HepG2 (cell line): ENCODE measurements around the gene EYA2. TPM values are rescaled to one million over a fixed set of nuclear protein-coding genes. Genes with fewer than 3 reads are reported as not detected.

ENCODE experiments used
- ATAC-seq: fragments of 200-7000 bp; cut with Tn5 transposase; 3 replicates; pipeline ENCODE4 v1.9.1; 2020; ENCODE audit warnings: mild to moderate bottlenecking, moderate library complexity
- BruUV-seq: library from RNA; stranded (reverse); fragments of 400-500 nt; replicated peaks from 2 replicates; lab custom pipeline; 2021; lab: Mats Ljungman, UMichigan
- CTCF ChIA-PET: fragments of 300-600 bp; formaldehyde crosslinking; extraction: SDS; loops from one replicate; lab custom pipeline; 2021; ENCODE audit warnings: low total read pairs, inconsistent platforms, low intra/inter-chr PET ratio; lab: Yijun Ruan, JAX
- POLR2A ChIA-PET: fragments of 350-600 bp; sonication (Branson Sonifier 250); formaldehyde crosslinking; loops from one replicate; lab custom pipeline; 2020; ENCODE audit warnings: antibody characterized with exemption, inconsistent platforms; lab: Yijun Ruan, JAX
- DNase-seq: peaks from one replicate; pipeline ENCODE4 v3.0.0-alpha.2; 2015; ENCODE audit warnings: low spot score
- FAIRE-seq: peaks from 3 replicates; lab custom pipeline; 2011; peaks lifted over from hg19 to GRCh38; lab: Jason Lieb, UNC
- H2AFZ ChIP-seq: one replicate; pipeline ENCODE4 v1.6.1; 2011; ENCODE audit warnings: low read length, inconsistent platforms
- H3K27ac ChIP-seq: fragments of 300-600 bp; 3 replicates; pipeline ENCODE4 v1.8.0; 2011; ENCODE audit warnings: mixed run types, mild to moderate bottlenecking, mixed read lengths, low read length, inconsistent platforms; ENCODE audit not compliant: insufficient read depth; ENCODE audit errors: extremely low read length
- H3K27me3 ChIP-seq, 2 experiments: fragments of 200-600 bp in 1 of 2; 2 replicates in 1 of 2; 3 replicates in 1 of 2; pipeline versions ENCODE4 v1.6.0 to v1.8.0; 2011; ENCODE audit warnings: low read length in 2 of 2, mild to moderate bottlenecking in 2 of 2, moderate library complexity in 2 of 2, inconsistent platforms in 1 of 2; ENCODE audit not compliant: insufficient read depth in 2 of 2, control insufficient read depth in 1 of 2
- H3K36me3 ChIP-seq, 2 experiments: fragments of 200-600 bp in 1 of 2; replicated peaks in 1 of 2; 2 replicates in 1 of 2; 3 replicates in 1 of 2; pipeline versions ENCODE4 v1.5.1 to v1.8.0; 2011; ENCODE audit warnings: low read length in 2 of 2, inconsistent platforms in 1 of 2; ENCODE audit not compliant: insufficient read depth in 2 of 2, control insufficient read depth in 1 of 2
- H3K4me1 ChIP-seq: 2 replicates; pipeline ENCODE4 v1.5.1; 2012; ENCODE audit warnings: low read length, inconsistent platforms; ENCODE audit not compliant: insufficient read depth
- H3K4me2 ChIP-seq: 2 replicates; pipeline ENCODE4 v1.6.0; 2011; ENCODE audit warnings: low read depth, low read length, inconsistent platforms
- H3K4me3 ChIP-seq, 3 experiments: fragments of 200-600 bp in 1 of 3; sonication (generic), shearing (Covaris generic) in 1 of 3; replicated peaks in 1 of 3; 2 replicates each; pipeline ENCODE4 v1.5.1; 2011 to 2016; ENCODE audit warnings: low read length in 3 of 3, inconsistent platforms in 2 of 3, low read depth in 2 of 3, mild to moderate bottlenecking in 2 of 3, control low read depth in 1 of 3, mixed read lengths in 1 of 3; ENCODE audit not compliant: insufficient read depth in 1 of 3
- H3K79me2 ChIP-seq: one replicate; pipeline ENCODE4 v1.6.1; 2011; ENCODE audit warnings: low read length, inconsistent platforms; ENCODE audit not compliant: insufficient read depth
- H3K9ac ChIP-seq: 2 replicates; pipeline ENCODE4 v1.6.0; 2011; ENCODE audit warnings: mild to moderate bottlenecking, low read depth, low read length, inconsistent platforms; ENCODE audit not compliant: insufficient read depth
- H3K9me3 ChIP-seq: 2 replicates; pipeline ENCODE4 v1.5.1; 2012; ENCODE audit warnings: mild to moderate bottlenecking, low read length
- H4K20me1 ChIP-seq: 2 replicates; pipeline ENCODE4 v1.6.0; 2011; ENCODE audit warnings: inconsistent platforms, mild to moderate bottlenecking, low read length, moderate library complexity; ENCODE audit not compliant: insufficient read depth
- ARID2 ChIP-seq: sonication (generic); formaldehyde crosslinking; IDR thresholded peaks from 2 replicates; pipeline ENCODE4 v1.8.1; 2022; ENCODE audit warnings: mild to moderate bottlenecking, missing genetic modification reagents, borderline replicate concordance
- ETV5 ChIP-seq: IDR thresholded peaks from 2 replicates; pipeline ENCODE4 v1.6.1; 2018; ENCODE audit warnings: missing biosample characterization, missing genetic modification reagents, inconsistent platforms, borderline replicate concordance
- MXD4 ChIP-seq: IDR thresholded peaks from 2 replicates; pipeline ENCODE4 v1.6.1; 2016; ENCODE audit warnings: mild to moderate bottlenecking, missing biosample characterization, missing genetic modification reagents
- RBM22 ChIP-seq: fragments of 200-400 bp; formaldehyde crosslinking; optimal IDR thresholded peaks from 2 replicates; pipeline ENCODE3; 2017; ENCODE audit warnings: mild to moderate bottlenecking, low read length, moderate library complexity
- RCOR2 ChIP-seq: IDR thresholded peaks from 2 replicates; pipeline ENCODE4 v1.6.1; 2016; ENCODE audit warnings: missing biosample characterization, missing genetic modification reagents
- SCMH1 ChIP-seq: sonication (generic); formaldehyde crosslinking; IDR thresholded peaks from 2 replicates; pipeline ENCODE4 v1.9.0; 2021; ENCODE audit warnings: missing genetic modification reagents, mild to moderate bottlenecking, borderline replicate concordance
- SOX6 ChIP-seq, 2 experiments: fragments of 450-650 bp in 1 of 2; sonication (generic) in 1 of 2; formaldehyde crosslinking in 1 of 2; IDR thresholded peaks; 2 replicates each; pipeline versions ENCODE4 v1.4.0 to v1.6.1; 2017 to 2020; ENCODE audit warnings: antibody characterized with exemption in 1 of 2, mild to moderate bottlenecking in 1 of 2, missing genetic modification reagents in 1 of 2
- THAP11 ChIP-seq: IDR thresholded peaks from 2 replicates; pipeline ENCODE4 v1.6.1; 2016; ENCODE audit warnings: missing biosample characterization, missing genetic modification reagents
- ZBTB38 ChIP-seq: sonication (generic); formaldehyde crosslinking; IDR thresholded peaks from 2 replicates; pipeline ENCODE4 v1.5.1; 2020; ENCODE audit warnings: mild to moderate bottlenecking, missing genetic modification reagents
- ZNF251 ChIP-seq: sonication (generic); formaldehyde crosslinking; IDR thresholded peaks from 2 replicates; pipeline ENCODE4 v1.9.0; 2021; ENCODE audit warnings: mild to moderate bottlenecking, missing genetic modification reagents
- ZNF446 ChIP-seq: sonication (generic); formaldehyde crosslinking; IDR thresholded peaks from 2 replicates; pipeline ENCODE4 v1.5.0; 2020; ENCODE audit warnings: mild to moderate bottlenecking, missing genetic modification reagents
- ZNF552 ChIP-seq: sonication (generic); formaldehyde crosslinking; IDR thresholded peaks from 2 replicates; pipeline ENCODE4 v1.9.0; 2022; ENCODE audit warnings: missing genetic modification reagents, mild to moderate bottlenecking, borderline replicate concordance
- WGBS: methylation state at CpG from one replicate; pipeline ENCODE4 v1.1.6; 2017; ENCODE audit warnings: low lambda C conversion rate; 5-methylcytosine and 5-hydroxymethylcytosine counted together
- in situ Hi-C: cut with HindIII; loops from 2 replicates; pipeline ENCODE4 v1.10.0; 2017; ENCODE audit warnings: low pct_unique_long_range_greater_than_20kb; ENCODE audit not compliant: extremely low pct_ligation_motif_present
- intact Hi-C: fragments of 100-400 bp; cut with micrococcal nuclease; formaldehyde crosslinking; loops from one replicate; pipeline ENCODE4 v1.10.0; 2022; ENCODE audit not compliant: unreplicated experiment
- polyA plus RNA-seq, 8 experiments: library from polyadenylated mRNA; depleted of rRNA in 3 of 8; stranded (reverse) in 7 of 8; unstranded in 1 of 8; fragments of >200 nt; fragmentation: Illumina TruSeq in 4 of 8; extraction: Trizol in 4 of 8; gene quantifications; 2 replicates each; pipeline versions ENCODE4 v1.2.1 to v1.2.3, GENCODE V29; 2011 to 2016; ENCODE audit warnings: low read depth in 4 of 8, missing spikeins in 1 of 8, mixed read lengths in 1 of 8; ENCODE audit not compliant: insufficient read depth in 1 of 8
- total RNA-seq, 5 experiments: library from RNA; depleted of rRNA; stranded (reverse); fragments of >200 nt; fragmentation: Illumina TruSeq; extraction: Trizol; gene quantifications; 2 replicates each; pipeline ENCODE4 v1.2.3, GENCODE V29; 2016; ENCODE audit warnings: low read depth in 1 of 5
- TF ChIP-seq, protein P1 (sequence below): sonication (generic); formaldehyde crosslinking; IDR thresholded peaks from 2 replicates; pipeline ENCODE4 v1.8.0; 2022; ENCODE audit warnings: mild to moderate bottlenecking, missing genetic modification reagents, moderate library complexity
- TF ChIP-seq, protein P2 (sequence below): sonication (generic); formaldehyde crosslinking; IDR thresholded peaks from 2 replicates; pipeline ENCODE4 v1.5.0; 2020; ENCODE audit warnings: mild to moderate bottlenecking, missing genetic modification reagents
- TF ChIP-seq, protein P3 (sequence below): sonication (generic); formaldehyde crosslinking; conservative IDR thresholded peaks from 2 replicates; pipeline ENCODE4 v1.4.0; 2020; ENCODE audit warnings: mild to moderate bottlenecking, missing genetic modification reagents, moderate library complexity

The EYA2 gene
- total and polyA plus RNA-seq, 2 of the 13 experiments (the other 11 are each of a cell fraction or from before 2014, with no cell fraction given), result not detected

DNA sequence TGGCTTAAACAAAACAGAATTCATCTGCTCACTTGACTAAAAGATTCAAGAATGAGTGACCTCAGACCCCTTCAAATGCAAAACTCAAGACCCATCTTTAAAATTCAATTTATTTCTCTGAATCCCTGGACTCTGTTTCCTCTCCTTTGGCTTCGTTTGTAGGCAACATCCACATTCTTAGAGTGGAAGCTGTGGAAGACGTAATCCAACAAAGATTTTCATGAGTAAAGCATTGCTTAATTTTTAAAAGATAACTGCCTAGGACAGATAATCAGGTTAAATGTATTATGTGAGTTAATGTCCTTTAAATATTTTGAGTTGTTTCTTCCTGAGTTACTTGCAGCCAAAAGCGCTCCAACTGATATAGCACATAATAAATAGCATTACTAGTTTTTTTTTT, 297.3 kb downstream of the EYA2 start:
- H3K4me3 ChIP-seq, result no peak overlapping the region
- no peaks in the 10 kb centered on the region for H3K9me3 ChIP-seq
- no peak overlapping the region for H2AFZ ChIP-seq
- peaks cover 31% of the 10 kb centered on the region for H3K4me1 ChIP-seq
- H3K27ac ChIP-seq, result no peak overlapping the region
- no peak overlapping the region for H3K4me2 ChIP-seq
- ChIA-PET CTCF (no interaction called here), POLR2A (no interaction called here)
- peaks cover 0 to 25% of the 10 kb centered on the region in 2 experiments; a peak in 3 of 5 replicates for H3K27me3 ChIP-seq
- no peaks in the 10 kb centered on the region for H4K20me1 ChIP-seq
- TF ChIP-seq ZBTB38 (no peak), ZNF446 (no peak), ARID2 (CRISPR knock-in tag) (no peak), ZNF552 (CRISPR knock-in tag) (no peak), MXD4 (CRISPR knock-in tag) (no peak), THAP11 (CRISPR knock-in tag) (no peak), RBM22 (no peak), ETV5 (CRISPR knock-in tag) (no peak), RCOR2 (CRISPR knock-in tag) (no peak), SCMH1 (no peak), SOX6 (IDR thresholded peaks at IDR 0.05) (no peak), SOX6 (CRISPR knock-in tag; IDR thresholded peaks at IDR 0.05) (no peak), ZNF251 (CRISPR knock-in tag) (no peak)
- TF ChIP-seq, protein P1, sequence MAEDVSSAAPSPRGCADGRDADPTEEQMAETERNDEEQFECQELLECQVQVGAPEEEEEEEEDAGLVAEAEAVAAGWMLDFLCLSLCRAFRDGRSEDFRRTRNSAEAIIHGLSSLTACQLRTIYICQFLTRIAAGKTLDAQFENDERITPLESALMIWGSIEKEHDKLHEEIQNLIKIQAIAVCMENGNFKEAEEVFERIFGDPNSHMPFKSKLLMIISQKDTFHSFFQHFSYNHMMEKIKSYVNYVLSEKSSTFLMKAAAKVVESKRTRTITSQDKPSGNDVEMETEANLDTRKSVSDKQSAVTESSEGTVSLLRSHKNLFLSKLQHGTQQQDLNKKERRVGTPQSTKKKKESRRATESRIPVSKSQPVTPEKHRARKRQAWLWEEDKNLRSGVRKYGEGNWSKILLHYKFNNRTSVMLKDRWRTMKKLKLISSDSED, result no peak
- TF ChIP-seq, protein P2, sequence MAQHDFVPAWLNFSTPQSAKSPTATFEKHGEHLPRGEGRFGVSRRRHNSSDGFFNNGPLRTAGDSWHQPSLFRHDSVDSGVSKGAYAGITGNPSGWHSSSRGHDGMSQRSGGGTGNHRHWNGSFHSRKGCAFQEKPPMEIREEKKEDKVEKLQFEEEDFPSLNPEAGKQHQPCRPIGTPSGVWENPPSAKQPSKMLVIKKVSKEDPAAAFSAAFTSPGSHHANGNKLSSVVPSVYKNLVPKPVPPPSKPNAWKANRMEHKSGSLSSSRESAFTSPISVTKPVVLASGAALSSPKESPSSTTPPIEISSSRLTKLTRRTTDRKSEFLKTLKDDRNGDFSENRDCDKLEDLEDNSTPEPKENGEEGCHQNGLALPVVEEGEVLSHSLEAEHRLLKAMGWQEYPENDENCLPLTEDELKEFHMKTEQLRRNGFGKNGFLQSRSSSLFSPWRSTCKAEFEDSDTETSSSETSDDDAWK (CRISPR knock-in tag), result no peak
- TF ChIP-seq, protein P3, sequence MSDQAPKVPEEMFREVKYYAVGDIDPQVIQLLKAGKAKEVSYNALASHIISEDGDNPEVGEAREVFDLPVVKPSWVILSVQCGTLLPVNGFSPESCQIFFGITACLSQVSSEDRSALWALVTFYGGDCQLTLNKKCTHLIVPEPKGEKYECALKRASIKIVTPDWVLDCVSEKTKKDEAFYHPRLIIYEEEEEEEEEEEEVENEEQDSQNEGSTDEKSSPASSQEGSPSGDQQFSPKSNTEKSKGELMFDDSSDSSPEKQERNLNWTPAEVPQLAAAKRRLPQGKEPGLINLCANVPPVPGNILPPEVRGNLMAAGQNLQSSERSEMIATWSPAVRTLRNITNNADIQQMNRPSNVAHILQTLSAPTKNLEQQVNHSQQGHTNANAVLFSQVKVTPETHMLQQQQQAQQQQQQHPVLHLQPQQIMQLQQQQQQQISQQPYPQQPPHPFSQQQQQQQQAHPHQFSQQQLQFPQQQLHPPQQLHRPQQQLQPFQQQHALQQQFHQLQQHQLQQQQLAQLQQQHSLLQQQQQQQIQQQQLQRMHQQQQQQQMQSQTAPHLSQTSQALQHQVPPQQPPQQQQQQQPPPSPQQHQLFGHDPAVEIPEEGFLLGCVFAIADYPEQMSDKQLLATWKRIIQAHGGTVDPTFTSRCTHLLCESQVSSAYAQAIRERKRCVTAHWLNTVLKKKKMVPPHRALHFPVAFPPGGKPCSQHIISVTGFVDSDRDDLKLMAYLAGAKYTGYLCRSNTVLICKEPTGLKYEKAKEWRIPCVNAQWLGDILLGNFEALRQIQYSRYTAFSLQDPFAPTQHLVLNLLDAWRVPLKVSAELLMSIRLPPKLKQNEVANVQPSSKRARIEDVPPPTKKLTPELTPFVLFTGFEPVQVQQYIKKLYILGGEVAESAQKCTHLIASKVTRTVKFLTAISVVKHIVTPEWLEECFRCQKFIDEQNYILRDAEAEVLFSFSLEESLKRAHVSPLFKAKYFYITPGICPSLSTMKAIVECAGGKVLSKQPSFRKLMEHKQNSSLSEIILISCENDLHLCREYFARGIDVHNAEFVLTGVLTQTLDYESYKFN (CRISPR knock-in tag), result no peak
- no peak for ATAC-seq
- WGBS, result 38% methylated on average over 3 of the region's 3 CpGs
- intact Hi-C loops, result no loop called here
- H3K9ac ChIP-seq, result no peak overlapping the region
- no peak for FAIRE-seq
- no peaks in the 10 kb centered on the region for H3K79me2 ChIP-seq
- BruUV-seq, result no TSS peak
- H3K36me3 ChIP-seq, result no peaks in the 10 kb centered on the region
- no peak for DNase-seq
- in situ Hi-C loops, result loop anchor here (10.0 kb wide), 1 partner anchor 433 kb away; no protein-coding TSS in a partner anchor
